Stromal cell of bone marrow (primary cell): ENCODE data around the gene IGIP.
"Not testable (repeated sequence)": the region's sequence is repeated elsewhere in the genome, so short reads cannot be mapped to it uniquely, and the experiment has no call there.

ENCODE experiments used
- DNase-seq: peaks from one replicate; pipeline ENCODE4 v3.0.0-alpha.2; 2012; ENCODE audit warnings: low read depth

Gene IGIP

GRCh38 chr5:140141241-140141640 is 15.5 kb downstream of the IGIP start:
- peak; percentile 12 for DNase-seq

GRCh38 chr5:140142246-140142645 is 16.5 kb downstream of the IGIP start:
- no peak for DNase-seq

- DNase-seq: no peak
These were observed 17.1 kb downstream of the IGIP start for GRCh38 chr5:140142856-140143255.

- DNase-seq: no peak
These were observed 18.0 kb downstream of the IGIP start for GRCh38 chr5:140143521-140144258.

- no peak for DNase-seq
These were observed 19.5 kb downstream of the IGIP start for GRCh38 chr5:140145256-140145655.

GRCh38 chr5:140145818-140146522 is 20.2 kb downstream of the IGIP start:
- peak; percentile 55 for DNase-seq

- DNase-seq: no peak
These were observed 20.7 kb downstream of the IGIP start for GRCh38 chr5:140146523-140146842.

GRCh38 chr5:140147460-140147859 is 21.7 kb downstream of the IGIP start:
- no peak for DNase-seq

- no peak for DNase-seq
These were observed 22.8 kb downstream of the IGIP start for GRCh38 chr5:140148508-140148907.

- DNase-seq: no peak
These were observed 24.5 kb downstream of the IGIP start for GRCh38 chr5:140150201-140150600.

- DNase-seq: no peak
These were observed 25.6 kb downstream of the IGIP start for GRCh38 chr5:140151144-140152021.

GRCh38 chr5:140152022-140152999 is 26.6 kb downstream of the IGIP start:
- DNase-seq: no peak

- no peak for DNase-seq
These were observed 27.5 kb downstream of the IGIP start for GRCh38 chr5:140153255-140153654.

GRCh38 chr5:140153905-140154304 is 28.2 kb downstream of the IGIP start:
- no peak for DNase-seq

GRCh38 chr5:140154710-140155381 is 29.1 kb downstream of the IGIP start:
- not testable (repeated sequence) for DNase-seq

GRCh38 chr5:140157032-140157781 is 31.5 kb downstream of the IGIP start:
- DNase-seq: peak; percentile 72

- DNase-seq: no peak
These were observed 33.5 kb downstream of the IGIP start for GRCh38 chr5:140159014-140159927.

GRCh38 chr5:140162275-140162674 is 36.5 kb downstream of the IGIP start:
- DNase-seq: no peak

- no peak for DNase-seq
These were observed 37.0 kb downstream of the IGIP start for GRCh38 chr5:140162781-140163180.
